NCI-H2196 (cell line): ENCODE data around the gene HAPSTR1.
"Not testable (repeated sequence)": the region's sequence is repeated elsewhere in the genome, so short reads cannot be mapped to it uniquely, and the experiment has no call there.

Experiments used
- DNase-seq: peaks from one replicate; lab custom pipeline; 2025; ENCODE audit not compliant: unreplicated experiment; lab: John Stamatoyannopoulos, UW

HAPSTR1 gene

GRCh38 chr16:9070254-9070653, 21.2 kb upstream of the HAPSTR1 start:
- DNase-seq = no peak

GRCh38 chr16:9071377-9071776, 20.1 kb upstream of the HAPSTR1 start:
- DNase-seq = no peak

- no peak for DNase-seq
These were observed 18.6 kb upstream of the HAPSTR1 start for GRCh38 chr16:9072806-9073341.

DNA sequence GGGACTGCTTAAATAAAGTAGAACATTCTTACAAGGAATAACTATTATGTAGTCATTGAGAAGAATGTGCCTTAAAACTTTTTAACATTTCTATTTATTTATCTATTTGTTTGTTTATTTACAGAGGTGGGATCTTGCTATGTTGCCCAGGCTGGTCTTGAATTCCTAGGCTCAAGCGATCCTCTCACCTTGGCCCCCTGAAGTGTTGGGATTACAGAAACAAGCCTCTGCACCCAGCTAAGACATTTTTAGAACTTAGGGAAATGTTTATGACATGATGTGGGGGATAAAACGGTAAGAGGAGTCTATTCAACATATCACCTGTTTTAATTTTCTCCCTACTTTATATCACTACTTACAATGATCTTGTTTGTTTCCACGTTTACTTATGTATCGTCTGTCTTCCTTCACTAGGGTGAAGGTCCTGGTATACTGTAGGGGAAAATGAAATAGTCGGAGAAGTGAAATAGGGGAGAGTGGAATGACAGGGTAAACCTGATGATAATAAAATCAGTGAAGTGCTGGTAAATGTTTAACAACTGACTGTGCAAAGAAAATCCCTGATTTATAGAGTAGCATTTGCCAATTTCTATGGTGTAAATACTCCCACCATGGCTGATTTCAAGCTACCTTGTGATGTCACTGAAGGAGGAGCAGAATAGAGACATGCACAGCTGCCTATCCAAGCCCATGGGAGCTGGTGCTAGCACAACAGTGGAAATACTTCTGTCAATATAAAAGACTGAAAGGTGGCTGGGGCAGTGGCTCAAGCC, 16.0 kb upstream of the HAPSTR1 start:
- DNase-seq = no peak

- DNase-seq = no peak
These were observed 14.2 kb upstream of the HAPSTR1 start for GRCh38 chr16:9077091-9077809.

DNA sequence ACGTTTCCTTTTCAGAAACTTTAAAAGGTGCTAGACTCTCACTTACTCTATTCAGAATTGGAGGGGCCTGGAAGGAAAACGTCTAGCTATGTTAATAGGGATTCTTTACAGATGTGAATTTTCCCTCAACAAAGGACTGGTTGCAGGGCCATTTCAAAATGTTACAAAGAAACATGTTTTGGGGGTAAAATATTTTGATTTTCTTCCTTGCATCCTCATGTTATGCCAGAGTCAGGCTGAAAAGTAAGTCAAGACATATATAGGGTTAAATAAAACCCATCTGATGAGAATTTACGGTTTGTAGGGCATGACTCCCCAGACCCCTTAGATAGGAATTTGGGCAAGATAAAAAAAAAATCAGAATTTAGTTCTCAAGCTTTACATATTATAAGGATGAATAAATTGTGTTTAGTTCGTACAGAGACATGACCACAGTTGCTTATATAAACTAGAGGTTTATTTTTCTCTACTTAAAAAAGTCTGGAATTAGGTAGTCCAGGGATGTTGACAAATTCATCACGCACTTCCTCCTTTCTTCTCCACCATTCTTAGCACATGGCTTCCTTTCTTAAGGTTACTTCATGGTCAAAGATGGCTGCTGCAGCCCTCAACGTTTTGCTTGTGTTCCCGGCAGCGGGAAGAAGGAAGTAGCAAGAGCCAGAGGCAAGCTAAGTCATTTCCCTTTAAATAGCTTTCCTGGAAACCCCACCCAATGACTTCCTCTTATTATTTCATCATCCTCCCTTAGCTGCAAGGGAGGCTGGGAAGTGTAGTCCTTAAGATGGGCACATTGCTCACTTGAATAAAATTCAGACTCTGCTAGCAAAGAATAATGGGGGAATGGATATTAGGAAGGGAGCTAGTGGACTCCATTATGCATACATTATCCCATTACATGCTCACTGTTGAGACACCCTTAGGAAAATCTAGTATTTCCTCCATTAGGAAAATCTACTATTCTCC, 12.7 kb upstream of the HAPSTR1 start:
- DNase-seq = not testable (repeated sequence)

- DNase-seq = no peak
These were observed 12.0 kb upstream of the HAPSTR1 start for GRCh38 chr16:9079430-9079812.

DNA sequence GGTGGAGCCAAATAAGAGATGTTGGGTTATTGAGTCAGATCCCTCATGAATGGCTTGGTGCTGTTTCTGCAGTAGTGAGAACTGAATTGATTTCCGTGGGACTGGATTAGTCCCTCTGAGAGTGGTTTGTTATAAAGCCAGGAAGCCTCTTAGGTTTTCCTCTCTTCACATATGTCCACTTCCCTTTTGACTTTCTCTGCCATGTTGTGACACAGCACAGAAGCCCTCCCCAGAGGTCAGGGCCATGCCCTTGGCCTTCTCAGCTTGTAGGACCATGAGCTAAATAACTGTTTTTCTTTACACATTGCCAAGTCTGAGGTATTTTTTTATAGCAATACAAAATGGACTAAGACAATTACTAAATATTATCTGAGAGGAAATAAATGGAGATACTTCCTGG, 10.3 kb upstream of the HAPSTR1 start:
- DNase-seq = no peak

DNA sequence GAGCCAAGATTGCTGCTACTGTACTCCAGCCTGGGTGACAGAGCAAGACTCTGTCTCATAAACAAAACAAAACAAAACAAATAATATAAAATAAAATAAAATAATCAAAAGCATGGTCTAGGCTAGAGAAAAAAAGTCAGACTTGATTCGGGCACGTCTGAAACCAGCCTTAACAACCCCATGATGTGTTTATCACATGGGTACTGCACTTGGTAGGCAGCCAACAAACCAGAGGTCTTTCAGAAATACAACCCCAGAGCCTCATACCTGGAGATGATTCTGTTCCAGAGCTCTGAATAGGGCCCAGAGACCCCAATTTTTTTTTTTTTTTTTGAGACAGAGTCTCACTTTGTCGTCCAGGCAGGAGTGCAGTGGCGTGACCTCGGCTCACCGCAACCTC, 9.6 kb upstream of the HAPSTR1 start:
- no peak for DNase-seq

DNA sequence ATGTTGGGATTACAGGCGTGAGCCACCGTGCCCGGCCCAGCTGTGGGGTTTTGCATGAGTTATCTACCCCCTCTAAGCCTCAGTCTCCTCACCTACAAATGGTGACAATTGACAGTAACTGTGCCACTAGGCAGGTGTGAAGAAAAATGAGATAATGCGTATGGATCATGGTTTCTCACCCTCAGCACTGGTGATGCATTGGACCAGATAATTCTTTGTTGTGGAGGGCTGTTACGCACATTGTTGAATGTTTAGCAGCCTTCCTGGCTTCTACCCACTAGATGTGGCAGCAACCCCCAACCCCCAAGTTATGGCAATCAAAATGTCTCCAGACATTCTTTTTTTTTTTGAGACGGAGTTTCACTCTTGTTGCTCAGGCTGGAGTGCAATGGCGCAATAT, 9.0 kb upstream of the HAPSTR1 start:
- no peak for DNase-seq

DNA sequence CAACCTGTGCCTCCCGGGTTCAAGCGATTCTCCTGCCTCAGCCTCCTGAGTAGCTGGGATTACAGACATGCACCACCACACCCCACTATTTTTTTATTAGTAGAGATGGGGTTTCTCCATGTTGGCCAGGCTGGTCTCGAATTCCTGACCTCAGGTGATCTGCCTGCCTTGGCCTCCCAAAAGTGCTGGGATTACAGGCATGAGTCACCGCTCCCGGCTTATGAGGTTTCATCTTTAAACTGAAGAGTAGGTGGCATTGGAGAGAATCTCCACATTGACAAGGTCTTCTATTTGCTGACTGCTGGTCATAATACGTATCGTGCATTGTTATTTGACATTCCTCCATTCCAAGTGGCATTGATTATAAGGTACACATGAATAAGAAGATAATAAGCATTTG, 3.7 kb upstream of the HAPSTR1 start:
- DNase-seq = not testable (repeated sequence)

DNA sequence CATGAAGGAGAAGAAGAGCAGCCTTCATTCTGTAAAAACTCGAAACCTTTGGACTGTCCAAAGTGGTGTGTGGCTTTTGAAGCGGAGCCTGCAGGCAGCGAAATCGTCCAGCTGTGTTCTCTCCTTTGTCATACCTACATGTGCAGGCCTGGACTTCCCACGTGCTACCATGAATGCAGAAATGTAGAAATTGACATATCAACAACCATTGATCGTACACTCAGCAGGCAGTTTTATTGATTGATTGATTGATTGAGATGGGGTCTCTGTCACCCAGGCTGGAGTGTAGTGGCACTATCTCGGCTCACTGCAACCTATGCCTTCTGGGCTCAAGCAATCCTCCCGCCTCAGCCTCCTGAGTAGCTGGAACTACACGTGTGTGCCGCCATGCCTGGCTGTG, 2.6 kb upstream of the HAPSTR1 start:
- no peak for DNase-seq

DNA sequence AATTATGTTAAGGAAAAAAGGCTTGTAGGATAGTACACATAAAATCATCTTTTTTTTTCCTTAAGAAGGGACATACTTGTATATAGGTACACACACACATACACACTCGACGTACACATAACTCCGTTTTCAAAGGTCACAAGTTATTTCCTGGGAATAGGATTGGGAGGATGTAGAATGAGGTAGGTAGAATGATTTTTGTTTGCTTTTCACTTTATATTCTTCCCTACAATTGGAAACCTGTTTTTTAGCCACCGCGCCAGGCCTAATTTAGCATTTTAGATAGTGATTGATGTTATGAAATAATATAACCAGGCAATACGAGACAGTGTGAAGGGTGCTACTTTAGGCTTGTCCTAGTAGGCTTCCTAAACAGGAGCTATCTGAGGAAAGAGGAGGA, 1.8 kb upstream of the HAPSTR1 start:
- DNase-seq = no peak

DNA sequence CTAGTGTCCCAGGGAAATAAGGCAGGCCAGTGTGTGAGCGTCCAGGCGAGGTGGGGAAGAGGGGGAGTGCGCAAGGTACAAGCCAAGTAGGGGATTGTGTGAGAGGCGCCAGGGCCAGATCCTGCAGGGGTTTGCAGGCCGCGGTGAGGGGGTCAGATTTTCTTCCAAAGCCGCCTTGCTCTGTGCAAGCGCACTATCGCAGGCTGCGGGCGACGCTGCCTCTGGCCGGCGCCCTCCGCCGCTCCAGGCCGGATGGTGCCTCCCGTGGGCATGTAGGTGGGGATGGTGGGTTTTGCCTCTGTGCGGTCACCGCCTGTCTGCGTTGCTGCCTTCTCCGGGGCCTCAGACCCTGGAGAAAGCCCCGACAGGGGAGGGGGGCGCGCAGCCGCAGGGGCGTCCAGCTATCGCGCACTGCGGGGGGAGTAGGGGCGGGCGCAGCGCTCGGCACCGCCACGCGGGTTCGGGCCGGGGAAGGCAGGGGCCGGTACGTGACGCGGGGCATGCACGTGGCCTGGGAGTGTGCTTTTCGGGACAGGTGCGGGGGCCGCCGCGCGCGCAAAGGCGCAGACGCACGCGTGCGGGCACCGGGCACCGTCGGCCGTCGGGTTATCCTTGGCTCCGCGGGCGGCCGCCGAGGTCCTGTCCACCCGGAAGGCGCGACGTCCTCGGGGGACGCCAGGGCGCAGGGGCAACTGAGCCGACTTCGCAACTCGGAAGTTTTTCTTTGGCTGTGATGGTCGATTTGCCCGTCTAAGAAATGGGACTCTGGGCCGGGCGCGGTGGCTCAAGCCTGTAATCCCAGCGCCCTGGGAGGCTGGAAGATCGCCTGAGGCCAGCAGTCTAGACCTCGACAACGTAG, 1.1 kb upstream of the HAPSTR1 start:
- DNase-seq = no peak

DNA sequence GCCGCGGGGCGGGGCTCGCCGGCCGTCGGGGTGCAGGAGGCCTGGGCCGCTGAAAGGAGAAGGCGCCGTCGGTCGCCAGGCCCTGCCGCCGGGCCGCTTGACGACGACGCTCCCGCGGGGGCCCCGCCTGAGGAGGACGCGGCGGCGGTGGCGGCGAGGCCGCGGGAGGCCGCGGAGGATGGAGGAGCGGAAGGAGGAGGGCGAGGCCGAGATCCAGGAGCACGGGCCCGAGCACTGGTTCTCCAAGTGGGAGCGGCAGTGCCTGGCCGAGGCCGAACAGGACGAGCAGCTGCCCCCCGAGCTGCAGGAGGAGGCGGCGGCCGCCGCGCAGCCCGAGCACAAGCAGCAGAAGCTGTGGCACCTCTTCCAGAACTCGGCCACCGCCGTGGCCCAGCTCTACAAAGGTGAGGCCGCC, 430 bp downstream of the HAPSTR1 start:
- peak; percentile 36 for DNase-seq

DNA sequence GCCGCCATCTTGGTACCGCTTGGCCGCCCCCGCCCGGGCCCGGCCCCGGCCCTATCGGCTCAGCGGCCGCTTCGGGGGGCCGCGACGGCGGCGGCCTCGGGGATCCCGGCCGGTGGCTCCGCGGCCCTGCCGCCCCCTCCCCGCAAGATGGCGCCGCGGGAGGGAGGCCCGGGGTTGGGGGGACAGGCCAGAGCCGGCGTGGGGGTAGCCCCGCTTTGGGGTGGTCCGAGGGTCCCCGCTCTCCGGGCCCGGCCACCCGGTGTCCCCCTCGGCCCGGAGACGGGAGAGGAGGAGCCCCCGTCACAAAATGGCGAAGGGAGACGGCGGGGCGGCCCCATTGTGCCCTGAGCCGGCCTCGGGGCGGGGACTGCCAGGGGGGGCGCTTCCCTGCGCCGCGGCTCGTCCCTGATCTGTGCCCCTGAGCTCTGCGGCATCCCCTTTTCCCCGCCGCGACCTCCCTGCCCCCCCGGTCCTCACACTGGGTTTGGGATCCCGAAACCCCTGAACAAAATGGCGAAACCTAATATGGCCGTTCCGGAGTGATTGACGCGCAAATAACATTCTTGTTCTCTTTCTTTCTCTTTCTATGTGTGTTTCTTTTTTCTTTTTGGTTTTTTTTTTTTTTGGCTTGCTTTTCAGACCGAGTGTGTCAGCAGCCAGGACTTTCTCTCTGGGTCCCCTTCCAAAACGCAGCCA, 986 bp downstream of the HAPSTR1 start:
- no peak for DNase-seq

DNA sequence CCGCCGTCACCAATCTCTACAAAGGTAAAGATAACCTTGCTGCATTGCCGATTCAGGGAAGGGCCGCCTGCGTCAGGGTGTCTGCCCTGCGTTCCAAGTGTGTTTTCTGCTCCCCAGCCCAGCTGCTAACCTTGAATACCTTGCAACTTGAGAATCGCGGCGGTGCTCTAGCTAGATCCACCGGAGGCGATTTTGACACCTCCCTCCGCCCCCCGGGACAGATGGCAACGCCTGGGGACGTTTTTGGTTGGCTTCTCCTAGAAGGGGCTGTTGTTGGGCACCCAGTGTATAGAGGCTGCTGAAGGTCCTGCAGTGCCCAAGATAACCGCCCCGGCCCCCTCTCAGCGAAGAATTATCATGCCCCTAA, 1.5 kb downstream of the HAPSTR1 start:
- DNase-seq = peak; percentile 34

- no peak for DNase-seq
These were observed 2.8 kb downstream of the HAPSTR1 start for GRCh38 chr16:9094011-9094846.

DNA sequence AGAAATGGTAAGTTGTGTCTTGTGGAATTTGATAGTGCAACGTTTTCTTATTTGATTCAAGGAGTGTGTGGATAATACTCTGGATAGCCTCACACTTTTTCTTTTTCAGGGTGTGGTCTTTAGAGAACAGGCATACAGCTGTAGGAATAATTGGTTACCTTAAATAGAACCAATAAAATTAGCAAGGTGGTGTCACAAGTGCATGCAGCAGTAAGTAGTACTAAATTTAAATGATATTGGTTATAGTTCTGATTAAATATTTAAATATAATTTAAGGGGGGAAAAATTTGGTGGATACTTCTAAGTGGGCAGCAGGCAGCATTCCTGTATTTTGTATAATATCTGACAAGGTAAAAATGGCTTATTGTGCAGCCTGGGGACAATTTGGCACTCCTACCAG, 3.7 kb downstream of the HAPSTR1 start:
- DNase-seq = no peak
